ENCODE measurements around the gene AMN1.

DNA sequence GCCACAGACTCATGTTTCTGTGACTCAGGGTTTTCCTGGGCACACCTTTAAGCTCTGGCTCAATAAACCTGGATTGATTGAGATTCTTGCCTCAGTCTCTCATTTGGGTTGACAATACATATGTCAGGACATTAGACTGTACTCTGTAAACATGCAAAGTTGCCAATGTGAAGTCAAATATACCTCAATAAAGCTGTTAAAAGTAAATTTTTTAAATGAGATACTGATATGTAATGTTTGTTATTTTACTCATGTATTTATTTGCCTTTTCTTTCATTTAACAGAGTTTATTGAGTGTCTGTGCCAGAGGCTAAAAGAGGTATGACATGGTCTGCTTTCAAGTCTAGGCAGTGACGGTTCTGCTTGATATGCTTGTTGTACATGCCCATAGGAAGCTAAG, 73.0 kb downstream of the AMN1 start:
- TF ChIP-seq GATA2 (IDR thresholded peaks at IDR 0.05; ENCODE audit: low read depth, low read length) (no peak), GATA3 (IDR thresholded peaks at IDR 0.05; ENCODE audit: low read depth, low read length) (no peak)

Measured in SH-SY5Y (cell line).